Jurkat, Clone E6-1 (cell line): ENCODE data around the gene PRKAG2.
"Not testable (repeated sequence)": the region's sequence is repeated elsewhere in the genome, so short reads cannot be mapped to it uniquely, and the experiment has no call there.

Experiments
- DNase-seq: peaks from one replicate; pipeline ENCODE4 v3.0.0-alpha.2; 2011; ENCODE audit warnings: low read depth, low spot score
- H3K4me3 ChIP-seq: 2 replicates; pipeline ENCODE4 v1.5.1; 2011; ENCODE audit warnings: mild to moderate bottlenecking, low read length, control low read depth, moderate library complexity

The PRKAG2 gene

DNA sequence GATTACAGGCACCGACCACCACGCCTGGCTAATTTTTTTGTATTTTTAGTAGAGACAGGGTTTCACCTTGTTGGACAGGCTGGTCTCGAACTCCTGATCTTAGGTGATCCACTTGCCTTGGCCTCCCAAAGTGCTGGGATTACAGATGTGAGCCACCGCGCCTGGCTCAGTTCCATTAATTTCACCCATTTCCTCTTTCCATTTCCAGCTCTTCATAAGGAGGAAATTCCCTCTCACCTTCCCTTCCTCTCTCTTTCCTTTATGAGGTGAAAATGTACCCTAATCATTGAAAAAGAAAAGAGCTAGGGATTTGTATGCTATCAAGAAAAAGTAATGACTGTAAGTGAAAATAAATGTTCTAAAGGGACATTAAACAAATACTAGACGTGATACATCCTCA is 50.6 kb downstream of the PRKAG2 start:
- not testable (repeated sequence) for DNase-seq, H3K4me3 ChIP-seq

DNA sequence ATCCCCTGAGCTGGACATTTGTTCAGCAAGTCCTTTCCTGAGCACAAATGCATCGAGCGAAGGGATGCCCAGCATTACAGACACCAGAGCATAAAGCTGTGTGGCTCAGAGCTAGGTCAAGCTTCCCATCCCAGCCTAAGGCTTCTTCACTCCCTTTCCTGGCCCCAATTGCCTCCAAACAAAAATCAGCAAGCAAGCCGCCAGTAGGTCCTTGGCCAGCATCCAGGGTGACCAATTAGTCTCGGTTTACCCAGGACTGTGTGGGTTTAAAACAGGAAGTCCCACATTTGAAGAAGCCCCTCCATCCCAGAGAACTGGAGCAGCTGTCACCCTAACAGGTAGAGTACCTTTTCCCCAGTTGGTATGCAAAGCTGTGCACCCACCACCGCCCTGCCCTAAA is 51.2 kb downstream of the PRKAG2 start:
- DNase-seq: no peak
- no peak overlapping the region for H3K4me3 ChIP-seq

DNA sequence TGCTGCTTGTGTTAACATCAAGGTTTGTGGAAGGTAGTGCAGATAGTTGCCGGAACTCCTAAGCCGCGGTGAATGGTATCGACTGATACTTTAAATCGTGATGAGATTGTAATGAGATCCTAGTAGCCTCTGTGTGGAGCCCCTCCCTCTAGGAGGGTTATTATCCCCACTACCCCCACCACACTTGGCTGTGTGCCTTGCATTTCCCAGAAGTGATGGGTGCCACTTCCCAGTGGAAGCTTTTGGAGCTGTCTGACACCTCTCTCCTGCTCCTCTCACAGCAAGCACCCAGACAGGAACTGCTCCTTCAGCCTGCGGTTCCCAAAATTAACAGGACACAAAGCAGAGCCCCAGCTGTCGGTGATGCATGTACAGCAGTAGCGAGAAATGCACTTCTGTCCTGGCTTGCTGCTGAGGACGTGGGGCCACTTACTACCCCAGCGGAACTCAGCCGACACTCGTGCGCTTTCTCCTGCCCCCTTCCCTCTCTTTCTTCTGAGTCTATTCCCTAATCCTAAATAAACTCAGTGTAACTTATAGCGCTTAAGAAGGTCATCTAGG is 52.5 kb downstream of the PRKAG2 start:
- H3K4me3 ChIP-seq: no peak overlapping the region
- no peak for DNase-seq

DNA sequence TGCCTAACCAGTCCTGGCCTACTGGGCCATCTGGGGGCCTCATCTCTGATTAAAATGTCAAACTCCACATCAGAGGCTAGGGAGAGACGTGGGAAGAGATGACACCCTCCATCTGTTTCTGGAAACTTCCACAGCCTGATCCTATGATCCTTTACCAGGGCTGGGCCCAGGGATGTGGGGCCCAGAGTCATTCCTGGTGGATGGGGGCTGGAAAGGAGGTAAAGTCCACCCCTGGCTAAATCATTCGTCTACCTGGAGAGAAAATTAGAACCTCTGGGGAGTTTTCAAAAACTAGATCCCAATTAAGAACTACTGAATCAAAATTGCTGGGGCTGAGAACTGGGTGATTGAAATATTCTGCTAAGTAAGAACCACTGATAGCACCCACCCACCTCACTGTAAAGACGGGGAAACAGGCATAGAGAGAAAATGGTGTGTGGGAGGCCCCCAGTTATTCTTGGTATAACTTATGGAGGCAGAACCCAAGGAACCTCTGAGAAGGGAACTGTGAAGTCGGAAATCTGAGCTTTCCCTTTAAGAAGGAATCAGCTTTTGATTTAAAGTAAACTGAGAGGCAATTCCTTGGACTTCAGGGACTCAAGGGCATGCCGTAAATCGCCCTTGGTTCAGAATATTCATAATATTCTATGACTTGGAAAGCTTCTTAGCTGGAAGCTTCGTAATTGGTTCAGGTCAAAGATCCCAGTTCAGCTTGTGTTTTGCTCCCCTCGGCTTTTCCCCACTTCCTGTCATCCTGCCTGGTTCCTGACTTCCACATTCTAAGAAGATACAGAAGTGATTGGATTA is 53.1 kb downstream of the PRKAG2 start:
- H3K4me3 ChIP-seq: no peak overlapping the region
- DNase-seq: no peak

DNA sequence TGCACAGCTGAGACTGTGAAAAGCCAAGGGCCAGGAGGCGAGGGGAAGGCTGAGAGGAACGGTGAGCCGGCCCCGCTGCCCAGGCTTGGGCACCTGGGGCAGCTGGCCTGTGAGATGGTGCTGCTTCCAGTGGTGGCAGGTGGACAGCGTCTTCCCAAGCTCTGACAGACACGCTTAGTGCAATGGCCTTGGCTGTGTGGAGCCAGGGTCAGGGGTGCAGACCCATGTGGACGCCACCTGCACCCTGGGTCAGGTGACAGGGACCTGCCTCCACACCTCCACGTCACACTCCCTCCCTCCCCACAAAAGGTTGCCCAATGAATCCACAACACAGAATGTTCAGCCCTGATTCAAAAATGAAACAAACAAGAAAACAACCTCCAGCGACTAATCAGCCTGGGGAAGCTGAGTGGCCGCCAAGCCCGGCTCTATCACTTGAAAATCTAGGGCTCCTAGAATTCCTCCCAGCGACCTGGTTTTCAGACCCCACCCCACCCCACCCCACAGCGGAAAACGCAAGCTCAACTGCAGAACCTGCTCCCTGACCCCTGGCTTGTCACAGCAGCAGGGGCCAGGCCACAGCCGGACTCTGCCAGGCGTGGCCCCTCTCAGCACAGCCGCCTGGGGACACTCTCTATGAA is 54.3 kb downstream of the PRKAG2 start:
- H3K4me3 ChIP-seq: no peak overlapping the region
- DNase-seq: no peak

DNA sequence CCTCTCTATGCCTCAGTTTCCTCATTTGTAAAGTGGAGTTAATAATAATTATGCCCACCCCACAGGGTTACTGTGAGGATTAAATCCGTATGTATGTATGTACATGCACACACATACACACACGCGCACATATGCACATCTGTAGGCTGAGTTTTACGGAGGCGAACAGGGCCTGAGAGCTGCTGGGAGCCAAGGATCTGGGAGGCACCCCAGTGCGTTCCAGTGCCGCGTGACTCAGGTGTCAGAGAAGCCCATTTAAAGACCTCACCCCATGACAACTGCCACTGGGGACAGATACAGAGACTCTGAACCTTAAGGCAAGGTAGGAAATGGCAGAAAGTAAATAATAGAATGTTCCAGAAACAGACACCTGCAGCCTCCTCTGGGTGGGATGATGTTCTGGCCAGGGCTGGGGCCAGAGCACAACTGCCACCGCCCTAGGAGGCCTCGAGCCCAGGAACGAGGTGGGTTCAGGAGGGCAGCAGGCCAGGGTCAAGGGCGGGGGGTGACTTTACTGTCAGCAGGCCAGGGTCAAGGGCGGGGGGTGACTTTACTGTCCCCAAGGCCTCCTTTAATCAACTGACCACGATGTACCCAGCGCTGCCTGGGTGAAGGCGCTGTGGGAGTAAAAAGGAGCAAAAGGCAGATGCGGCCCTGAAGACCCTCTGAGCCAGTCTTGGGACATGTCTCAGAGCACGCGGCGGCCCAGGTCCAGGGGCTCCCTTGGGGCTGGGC is 54.9 kb downstream of the PRKAG2 start:
- DNase-seq: no peak
- H3K4me3 ChIP-seq: no peak overlapping the region

DNA sequence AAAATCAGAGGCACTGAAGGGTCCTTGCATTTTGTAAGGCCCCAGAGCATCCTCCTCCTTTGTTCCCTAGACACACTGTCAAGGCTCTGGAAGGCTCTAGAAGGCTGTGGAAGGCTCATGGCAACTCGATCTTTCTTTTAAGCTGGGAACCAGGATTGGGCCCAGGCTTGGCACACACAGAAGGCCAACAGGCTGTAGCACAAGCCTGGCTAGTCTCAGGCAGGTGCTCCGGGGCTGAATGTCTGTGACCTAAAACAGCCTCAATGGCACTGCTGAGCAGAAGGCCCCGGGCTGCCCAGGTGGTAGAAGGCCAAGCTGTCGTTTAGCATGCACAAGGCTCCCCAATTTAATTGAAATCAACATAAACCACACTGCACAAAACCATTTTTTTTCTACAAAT is 55.7 kb downstream of the PRKAG2 start:
- no peak overlapping the region for H3K4me3 ChIP-seq
- no peak for DNase-seq

DNA sequence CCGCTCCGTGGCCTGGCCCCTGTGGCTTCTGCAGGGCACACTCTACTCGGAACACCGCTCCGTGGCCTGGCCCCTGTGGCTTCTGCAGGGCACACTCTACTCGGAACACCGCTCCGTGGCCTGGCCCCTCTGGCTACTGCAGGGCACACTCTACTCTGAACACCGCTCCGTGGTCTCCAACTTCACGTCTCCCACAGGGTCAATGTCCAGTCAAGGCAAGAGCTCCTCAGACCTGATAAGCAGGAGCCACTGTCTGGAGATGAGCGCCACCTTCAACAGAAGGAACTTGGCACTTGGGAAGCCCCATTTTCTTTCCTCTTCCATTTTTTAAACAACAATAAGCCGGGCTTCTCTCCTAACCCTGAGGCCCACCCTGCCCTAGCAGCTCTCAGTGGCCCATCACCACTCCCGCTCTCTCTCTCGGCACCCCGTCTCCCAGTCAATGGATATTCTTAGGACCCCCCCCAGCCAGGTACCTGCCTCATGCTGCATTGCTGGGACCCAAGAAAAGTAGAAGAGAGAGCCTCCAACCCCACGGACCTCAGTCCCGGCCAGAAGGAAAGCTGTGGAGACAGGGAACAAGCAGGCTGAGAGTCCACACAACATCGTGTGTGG is 56.3 kb downstream of the PRKAG2 start:
- DNase-seq: no peak
- no peak overlapping the region for H3K4me3 ChIP-seq

DNA sequence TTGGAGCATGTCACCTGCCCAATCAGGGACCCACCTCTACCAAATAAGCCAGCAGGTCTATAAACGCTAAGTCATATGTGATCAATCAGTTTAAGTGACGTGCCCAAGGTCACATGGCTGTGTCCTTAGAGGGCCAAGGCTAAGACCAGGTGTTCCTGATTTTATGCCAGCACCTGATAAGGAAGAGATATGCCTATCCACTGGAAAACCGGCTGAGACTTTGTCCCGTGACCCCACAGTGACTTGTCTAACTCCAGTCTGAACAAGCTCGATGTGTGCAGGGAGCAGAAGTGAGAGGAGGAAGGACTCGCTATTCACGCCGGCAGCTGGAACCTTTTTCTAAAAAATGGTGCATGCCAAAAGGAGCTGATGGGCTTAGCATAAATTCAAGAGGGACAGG is 57.0 kb downstream of the PRKAG2 start:
- DNase-seq: no peak
- no peak overlapping the region for H3K4me3 ChIP-seq

DNA sequence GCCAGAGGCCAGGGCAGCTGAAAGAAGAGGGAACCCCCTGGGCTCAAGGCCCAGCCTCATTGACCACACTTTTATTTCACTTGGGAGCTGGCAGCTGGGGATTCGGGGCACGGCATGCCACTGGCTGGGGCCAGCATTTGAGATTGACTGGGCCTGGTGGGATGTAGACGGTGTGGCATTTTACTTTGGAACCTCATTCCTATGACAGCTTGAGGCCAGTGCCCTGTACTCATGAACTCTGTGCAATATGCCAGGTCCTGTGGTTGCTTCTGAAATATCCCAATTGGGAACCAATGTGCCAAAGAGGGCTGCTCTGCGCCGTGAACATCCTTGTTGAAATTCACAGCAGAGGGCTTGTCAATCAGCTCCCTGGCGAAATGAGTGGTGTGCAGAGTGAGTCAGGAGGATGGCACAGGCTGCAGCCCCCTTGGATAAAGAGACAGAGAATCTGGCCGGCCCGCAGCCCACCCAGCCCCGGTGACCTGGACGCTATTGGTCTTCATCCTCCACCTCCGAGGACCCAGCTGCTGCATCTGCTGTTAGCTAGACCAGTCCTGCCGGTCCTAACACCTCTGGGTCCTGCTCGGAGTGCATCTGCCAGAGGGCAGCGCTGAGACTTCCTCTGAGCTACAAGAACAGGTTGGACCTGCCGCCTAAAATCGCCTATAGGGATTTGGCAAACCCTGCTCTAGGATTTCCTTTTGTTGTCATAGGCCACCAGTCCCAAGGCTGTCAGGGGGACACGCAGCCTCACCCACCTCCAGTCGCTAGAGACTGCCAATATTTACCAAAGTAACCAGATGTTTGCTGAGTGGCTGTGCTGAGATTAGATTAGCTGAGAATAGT is 58.0 kb downstream of the PRKAG2 start:
- no peak for DNase-seq
- H3K4me3 ChIP-seq: no peak overlapping the region

DNA sequence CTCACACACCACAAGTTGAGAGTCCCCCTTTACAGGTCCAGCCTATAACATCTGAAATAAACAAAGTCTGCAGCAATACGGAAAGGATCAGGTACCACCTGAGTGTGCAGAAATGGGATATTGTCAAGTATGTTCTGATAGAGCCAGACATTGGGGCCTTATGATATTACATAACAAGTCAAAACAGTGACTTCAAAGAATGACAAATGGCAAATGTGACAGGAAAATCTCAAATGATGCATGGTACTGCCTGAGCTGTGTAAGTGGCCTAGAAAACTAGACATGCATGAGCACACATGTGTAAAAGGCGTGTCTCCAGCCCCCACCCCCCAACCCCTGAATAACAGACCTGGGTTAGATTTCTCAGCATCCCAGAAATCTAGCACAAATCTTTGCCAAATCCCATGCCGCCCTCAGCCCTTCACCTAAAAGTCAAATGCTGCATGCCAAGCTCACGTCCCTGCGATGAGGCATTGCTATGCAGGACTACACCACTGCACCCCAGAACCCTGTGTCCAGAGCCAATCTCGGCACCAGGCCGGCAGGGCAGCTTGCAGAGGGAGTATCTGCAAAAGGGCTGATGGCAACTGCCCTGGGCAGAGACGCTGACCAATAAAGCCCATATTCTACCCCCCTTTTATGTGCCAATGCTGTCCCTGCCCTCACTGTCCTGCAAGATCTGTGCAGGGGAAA is 58.8 kb downstream of the PRKAG2 start:
- no peak overlapping the region for H3K4me3 ChIP-seq
- no peak for DNase-seq

DNA sequence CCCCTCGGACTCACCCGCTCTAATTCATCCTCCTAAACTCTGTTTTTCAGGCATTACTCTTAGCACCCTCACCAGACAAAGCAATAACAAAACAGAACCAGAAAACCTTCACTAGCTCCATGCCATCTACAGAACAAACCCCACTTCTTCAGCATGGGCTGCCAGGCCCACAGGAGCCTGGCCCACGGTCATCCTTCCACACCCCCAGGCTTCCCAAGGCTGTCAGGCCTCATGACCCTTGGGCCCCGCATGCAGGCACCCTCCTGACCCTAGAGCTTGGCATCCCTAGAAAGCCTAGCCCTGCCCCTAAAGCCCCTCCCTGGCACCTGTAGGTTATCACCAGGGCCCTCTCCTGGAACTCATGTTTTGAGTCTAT is 59.6 kb downstream of the PRKAG2 start:
- H3K4me3 ChIP-seq: no peak overlapping the region
- no peak for DNase-seq

DNA sequence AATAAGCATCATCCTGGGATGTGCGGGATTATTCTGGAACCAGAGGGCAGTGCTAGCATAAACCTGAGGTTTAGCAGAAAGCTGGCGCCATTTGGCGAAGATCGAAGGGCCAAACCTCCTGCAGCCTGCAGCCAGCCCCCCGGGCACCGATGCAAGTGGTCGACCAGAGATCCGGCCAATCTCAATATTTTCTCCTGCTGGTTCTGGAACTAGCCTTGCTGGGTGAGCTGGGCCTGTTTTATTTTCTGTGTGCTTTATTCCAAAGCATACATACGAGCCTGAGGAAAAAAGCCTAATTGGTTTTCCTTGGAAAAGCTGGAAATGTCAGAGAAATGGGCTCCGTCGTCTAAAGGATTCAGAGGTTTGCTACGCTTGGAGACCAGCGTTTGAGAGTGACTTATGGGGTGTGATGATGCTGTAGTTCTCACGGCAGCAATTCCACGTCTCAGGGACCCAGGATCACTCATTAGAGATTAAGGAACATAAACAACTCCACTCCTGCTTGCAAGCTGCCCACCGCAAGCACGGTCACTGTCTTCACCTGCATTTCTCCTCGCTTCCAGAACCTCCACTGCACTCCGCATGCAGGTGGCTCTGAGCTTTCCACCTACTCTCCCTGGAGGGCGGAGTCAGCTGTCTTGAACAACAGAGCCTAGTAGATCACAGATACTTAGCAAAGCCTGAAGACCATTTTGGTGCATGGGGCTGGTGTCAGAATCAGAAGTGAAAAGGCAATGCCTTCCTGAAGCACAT is 60.2 kb downstream of the PRKAG2 start:
- H3K4me3 ChIP-seq: no peak overlapping the region
- no peak for DNase-seq

DNA sequence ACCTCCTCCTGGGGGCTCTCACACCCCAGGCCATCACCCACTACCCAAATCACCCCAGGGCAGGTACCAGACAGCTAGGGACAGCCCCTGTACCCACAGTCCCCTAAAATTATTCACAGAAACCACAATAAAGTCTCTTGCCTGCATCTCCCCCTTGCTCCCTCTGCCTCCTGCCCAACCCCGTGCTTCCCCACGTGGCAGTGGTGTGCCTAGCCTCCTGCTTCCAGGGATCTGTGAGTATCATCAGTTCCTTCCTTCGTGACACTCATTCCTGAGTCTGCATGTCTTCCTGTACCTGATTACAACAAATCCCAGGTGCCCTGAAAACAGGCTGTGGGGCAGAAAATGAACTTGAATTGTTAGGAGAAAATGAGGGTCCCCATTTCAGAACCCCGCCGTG is 61.5 kb downstream of the PRKAG2 start:
- H3K4me3 ChIP-seq: no peak overlapping the region
- no peak for DNase-seq

DNA sequence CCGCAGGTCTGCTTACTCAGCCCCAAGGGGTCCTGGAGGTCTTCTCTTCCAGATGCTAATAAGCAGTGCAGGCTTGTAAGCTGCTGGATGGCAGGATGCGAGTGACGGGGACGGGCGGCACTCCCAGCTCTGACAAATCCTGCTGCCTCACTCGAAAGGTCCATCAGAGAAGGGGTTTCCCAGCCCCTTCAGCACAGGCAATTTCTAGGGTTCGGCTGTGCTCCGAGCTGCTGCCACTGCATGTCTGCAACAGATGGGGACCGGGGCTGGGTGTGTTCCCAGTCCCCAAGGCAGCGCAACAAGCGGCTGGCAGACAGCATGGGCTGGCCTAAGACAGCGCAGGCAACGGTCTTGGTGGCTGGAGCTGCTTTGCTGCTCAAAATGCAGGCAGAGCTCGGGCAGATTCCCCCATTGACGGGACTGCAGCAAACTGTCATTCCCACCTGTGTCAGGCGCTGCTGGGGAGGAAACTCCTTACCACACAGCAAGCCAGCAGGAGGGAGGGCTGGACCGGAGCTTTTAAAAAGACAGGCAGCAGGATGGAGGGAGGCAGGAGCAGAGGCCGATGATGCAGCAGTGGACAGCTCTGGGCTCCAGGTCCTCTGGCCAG is 62.4 kb downstream of the PRKAG2 start:
- no peak overlapping the region for H3K4me3 ChIP-seq
- DNase-seq: no peak

DNA sequence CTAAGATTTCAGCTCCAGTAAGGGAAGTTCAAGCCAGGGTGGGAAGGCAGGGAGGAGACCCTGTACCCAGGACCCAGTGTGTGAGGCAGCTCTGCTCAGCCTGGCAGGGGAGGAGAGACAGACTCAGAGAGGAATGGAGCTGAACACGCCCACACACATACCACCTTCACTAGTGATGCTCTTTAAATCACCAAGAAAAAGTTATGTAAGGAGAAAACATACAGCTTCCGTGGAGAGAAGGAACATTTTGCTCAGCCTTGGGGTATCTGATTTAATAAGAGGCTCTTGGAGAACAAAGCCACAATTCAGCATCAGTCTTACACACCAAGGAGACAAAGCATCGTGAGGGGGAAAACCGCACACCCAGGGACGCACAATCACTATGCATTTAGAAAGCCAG is 62.9 kb downstream of the PRKAG2 start:
- no peak for DNase-seq
- no peak overlapping the region for H3K4me3 ChIP-seq

DNA sequence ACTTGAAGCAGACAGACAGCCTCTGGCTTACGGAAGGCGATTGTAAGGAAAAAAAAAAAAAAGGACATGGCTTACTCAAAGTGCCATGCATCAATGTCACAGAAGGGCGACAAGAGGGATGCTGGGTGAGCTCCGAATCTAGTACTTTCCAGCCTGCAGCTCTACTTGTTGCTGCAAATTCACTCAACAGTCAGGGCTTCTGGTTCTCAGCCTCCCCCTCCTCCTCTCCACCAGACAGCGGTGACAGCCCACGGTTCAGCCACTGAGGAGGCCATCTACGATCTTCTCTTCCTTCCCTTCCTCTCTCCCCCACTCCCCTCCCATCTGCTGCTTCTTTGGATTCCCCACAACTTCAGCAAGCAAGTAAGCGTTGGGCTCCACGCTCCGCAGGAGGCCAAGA is 63.5 kb downstream of the PRKAG2 start:
- DNase-seq: no peak
- no peak overlapping the region for H3K4me3 ChIP-seq
